HepG2 (cell line): ENCODE results near the gene KRT77. TPM values are rescaled to one million over a fixed set of nuclear protein-coding genes. Genes with fewer than 3 reads are reported as not detected.

ENCODE experiments used
- BORCS8-MEF2B ChIP-seq: sonication (generic); formaldehyde crosslinking; IDR thresholded peaks from 2 replicates; pipeline ENCODE4 v1.8.0; 2022; ENCODE audit warnings: mild to moderate bottlenecking, missing genetic modification reagents
- EHMT2 ChIP-seq: fragments of 200-600 bp; sonication (generic); IDR thresholded peaks from 2 replicates; pipeline ENCODE4 v1.7.0; 2017; ENCODE audit warnings: antibody characterized with exemption, low read depth, low read length, borderline replicate concordance
- ELF1 ChIP-seq: sonication (generic); formaldehyde crosslinking; IDR thresholded peaks from 2 replicates; pipeline ENCODE4 v1.4.0; 2020; ENCODE audit warnings: missing genetic modification reagents
- GATAD2A ChIP-seq: IDR thresholded peaks from 2 replicates; pipeline ENCODE4 v1.6.1; 2016
- HOXA5 ChIP-seq: sonication (generic); formaldehyde crosslinking; IDR thresholded peaks from 2 replicates; pipeline ENCODE4 v1.4.0; 2020; ENCODE audit warnings: missing genetic modification reagents
- KLF6 ChIP-seq: IDR thresholded peaks from 2 replicates; pipeline ENCODE4 v1.8.0; 2016; ENCODE audit warnings: missing biosample characterization, missing genetic modification reagents
- MEF2D ChIP-seq: sonication (generic); formaldehyde crosslinking; IDR thresholded peaks from 2 replicates; pipeline ENCODE4 v1.5.1; 2020; ENCODE audit warnings: mild to moderate bottlenecking, missing genetic modification reagents
- MEIS2 ChIP-seq: sonication (generic); formaldehyde crosslinking; IDR thresholded peaks from 2 replicates; pipeline ENCODE4 v1.9.0; 2021; ENCODE audit warnings: mild to moderate bottlenecking, missing genetic modification reagents
- PCBP1 ChIP-seq: fragments of 200-400 bp; formaldehyde crosslinking; IDR thresholded peaks from 2 replicates; pipeline ENCODE4 v1.6.1; 2017; ENCODE audit warnings: mild to moderate bottlenecking, low read depth, low read length, borderline replicate concordance
- POLR2AphosphoS5 ChIP-seq: IDR thresholded peaks from 2 replicates; pipeline ENCODE4 v1.6.1; 2012; ENCODE audit warnings: low read depth, low read length
- SOX13 ChIP-seq, 3 experiments: fragments of 450-650 bp in 1 of 3; sonication (generic) in 1 of 3; formaldehyde crosslinking in 1 of 3; IDR thresholded peaks in 2 of 3; conservative IDR thresholded peaks in 1 of 3; 2 replicates each; pipeline versions ENCODE4 v1.5.0 to v1.6.1; 2016 to 2020; ENCODE audit warnings: antibody characterized with exemption in 1 of 3, mild to moderate bottlenecking in 1 of 3, missing compliant biosample characterization in 1 of 3, missing genetic modification reagents in 1 of 3, moderate library complexity in 1 of 3
- ZFP36L1 ChIP-seq: sonication (generic); formaldehyde crosslinking; IDR thresholded peaks from 2 replicates; pipeline ENCODE4 v1.8.0; 2022; ENCODE audit warnings: mild to moderate bottlenecking, missing genetic modification reagents, moderate library complexity
- ZMAT3 ChIP-seq: sonication (generic); formaldehyde crosslinking; conservative IDR thresholded peaks from 2 replicates; pipeline ENCODE4 v1.7.0; 2021; ENCODE audit warnings: missing genetic modification reagents
- ZMYM4 ChIP-seq: sonication (generic); formaldehyde crosslinking; IDR thresholded peaks from 2 replicates; pipeline ENCODE4 v1.8.1; 2023; ENCODE audit warnings: mild to moderate bottlenecking, missing genetic modification reagents
- ZNF605 ChIP-seq: sonication (generic); formaldehyde crosslinking; IDR thresholded peaks from 2 replicates; pipeline ENCODE4 v1.8.0; 2022; ENCODE audit warnings: mild to moderate bottlenecking, missing genetic modification reagents
- polyA plus RNA-seq, 8 experiments: library from polyadenylated mRNA; depleted of rRNA in 3 of 8; stranded (reverse) in 7 of 8; unstranded in 1 of 8; fragments of >200 nt; fragmentation: Illumina TruSeq in 4 of 8; extraction: Trizol in 4 of 8; gene quantifications; 2 replicates each; pipeline versions ENCODE4 v1.2.1 to v1.2.3, GENCODE V29; 2011 to 2016; ENCODE audit warnings: low read depth in 4 of 8, missing spikeins in 1 of 8, mixed read lengths in 1 of 8; ENCODE audit not compliant: insufficient read depth in 1 of 8
- total RNA-seq, 5 experiments: library from RNA; depleted of rRNA; stranded (reverse); fragments of >200 nt; fragmentation: Illumina TruSeq; extraction: Trizol; gene quantifications; 2 replicates each; pipeline ENCODE4 v1.2.3, GENCODE V29; 2016; ENCODE audit warnings: low read depth in 1 of 5
- TF ChIP-seq, protein P1 (sequence below): sonication (generic); formaldehyde crosslinking; conservative IDR thresholded peaks from 2 replicates; pipeline ENCODE4 v1.4.0; 2020; ENCODE audit warnings: missing genetic modification reagents
- TF ChIP-seq, protein P2 (sequence below): sonication (generic); formaldehyde crosslinking; IDR thresholded peaks from 2 replicates; pipeline ENCODE4 v1.8.1; 2023; ENCODE audit warnings: missing genetic modification reagents, inconsistent platforms, borderline replicate concordance
- TF ChIP-seq, protein P3 (sequence below): sonication (generic); formaldehyde crosslinking; IDR thresholded peaks from 2 replicates; pipeline ENCODE4 v1.8.0; 2022; ENCODE audit warnings: missing genetic modification reagents, mild to moderate bottlenecking, inconsistent platforms, borderline replicate concordance
- TF ChIP-seq, protein P4 (sequence below): IDR thresholded peaks from 2 replicates; pipeline ENCODE4 v1.6.1; 2016
- TF ChIP-seq, protein P5 (sequence below): IDR thresholded peaks from 2 replicates; pipeline ENCODE4 v1.6.1; 2016; ENCODE audit warnings: low read depth

Gene KRT77
- total and polyA plus RNA-seq, 2 of the 13 experiments (the other 11 are each of a cell fraction or from before 2014, with no cell fraction given) = not detected

DNA sequence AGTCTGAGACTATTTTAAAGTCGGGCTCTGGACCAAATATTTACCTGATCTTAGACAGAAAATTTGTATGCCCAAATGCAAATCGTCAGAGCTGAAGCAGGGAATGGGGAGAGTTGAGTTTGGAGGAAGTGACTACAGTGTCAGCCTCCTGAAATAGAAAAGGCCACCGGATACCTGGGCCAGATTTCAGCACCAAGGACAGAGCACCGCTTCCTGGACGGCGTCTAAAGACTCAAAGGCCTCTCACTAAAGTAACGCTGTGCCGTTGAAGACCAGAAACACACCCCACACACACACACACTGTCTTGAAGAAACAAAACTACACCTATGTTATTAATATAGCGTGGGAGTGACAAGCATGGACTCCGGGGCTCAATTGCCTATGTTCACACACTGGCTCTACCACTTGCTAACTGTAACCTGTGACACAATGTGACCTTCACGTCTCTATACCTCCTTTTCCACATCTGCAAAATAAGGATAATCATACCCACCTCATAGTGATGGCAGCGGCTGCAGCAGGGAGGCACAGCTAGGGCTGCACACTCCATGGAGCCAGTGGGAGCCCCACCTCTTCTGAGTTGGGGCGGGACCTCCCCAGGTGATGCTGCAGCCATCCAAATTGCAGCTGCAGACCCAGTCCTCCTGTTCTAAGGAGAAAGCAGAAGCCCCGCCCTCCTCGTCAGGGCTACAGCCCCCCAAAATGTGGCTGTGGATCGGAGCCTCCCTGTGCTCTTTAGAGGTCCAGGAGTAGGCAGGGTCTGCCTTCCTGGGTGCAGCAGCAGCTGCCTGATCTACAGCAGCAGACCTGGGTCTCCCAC lies 38.3 kb upstream of the KRT77 start (continued):
- no peak for TF ChIP-seq SOX13 (IDR thresholded peaks at IDR 0.05)
- TF ChIP-seq SOX13 (CRISPR knock-in tag; conservative IDR thresholded peaks at IDR 0.05 in 1 of 2, IDR thresholded peaks at IDR 0.05 in 1 of 2) = 0 out of 4 replicates have a peak, but pooled peaks of 1 of the 2 experiments have one; percentile 8
- TF ChIP-seq, protein P1, sequence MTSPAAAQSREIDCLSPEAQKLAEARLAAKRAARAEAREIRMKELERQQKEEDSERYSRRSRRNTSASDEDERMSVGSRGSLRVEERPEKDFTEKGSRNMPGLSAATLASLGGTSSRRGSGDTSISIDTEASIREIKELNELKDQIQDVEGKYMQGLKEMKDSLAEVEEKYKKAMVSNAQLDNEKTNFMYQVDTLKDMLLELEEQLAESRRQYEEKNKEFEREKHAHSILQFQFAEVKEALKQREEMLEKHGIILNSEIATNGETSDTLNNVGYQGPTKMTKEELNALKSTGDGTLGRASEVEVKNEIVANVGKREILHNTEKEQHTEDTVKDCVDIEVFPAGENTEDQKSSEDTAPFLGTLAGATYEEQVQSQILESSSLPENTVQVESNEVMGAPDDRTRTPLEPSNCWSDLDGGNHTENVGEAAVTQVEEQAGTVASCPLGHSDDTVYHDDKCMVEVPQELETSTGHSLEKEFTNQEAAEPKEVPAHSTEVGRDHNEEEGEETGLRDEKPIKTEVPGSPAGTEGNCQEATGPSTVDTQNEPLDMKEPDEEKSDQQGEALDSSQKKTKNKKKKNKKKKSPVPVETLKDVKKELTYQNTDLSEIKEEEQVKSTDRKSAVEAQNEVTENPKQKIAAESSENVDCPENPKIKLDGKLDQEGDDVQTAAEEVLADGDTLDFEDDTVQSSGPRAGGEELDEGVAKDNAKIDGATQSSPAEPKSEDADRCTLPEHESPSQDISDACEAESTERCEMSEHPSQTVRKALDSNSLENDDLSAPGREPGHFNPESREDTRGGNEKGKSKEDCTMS (CRISPR knock-in tag) = peak; percentile 60; the same call in 1 of the 2 replicates
- TF ChIP-seq ZFP36L1 (CRISPR knock-in tag) = 0 out of 2 replicates have a peak, but pooled peaks have one; percentile 30
- TF ChIP-seq PCBP1 = no peak
- peak; percentile 56; the same call in 1 of the 2 replicates for TF ChIP-seq BORCS8-MEF2B
- 0 out of 2 replicates have a peak, but pooled peaks have one; percentile 22 for TF ChIP-seq GATAD2A (CRISPR knock-in tag)
- 0 out of 2 replicates have a peak, but pooled peaks have one; percentile 88 for TF ChIP-seq KLF6 (CRISPR knock-in tag)
- TF ChIP-seq MEF2D (CRISPR knock-in tag) = 0 out of 2 replicates have a peak, but pooled peaks have one; percentile 29
- TF ChIP-seq MEIS2 (CRISPR knock-in tag) = 0 out of 2 replicates have a peak, but pooled peaks have one; percentile 53
- TF ChIP-seq EHMT2 = peak; percentile 88; the same call in 1 of the 2 replicates
- TF ChIP-seq, protein P2, sequence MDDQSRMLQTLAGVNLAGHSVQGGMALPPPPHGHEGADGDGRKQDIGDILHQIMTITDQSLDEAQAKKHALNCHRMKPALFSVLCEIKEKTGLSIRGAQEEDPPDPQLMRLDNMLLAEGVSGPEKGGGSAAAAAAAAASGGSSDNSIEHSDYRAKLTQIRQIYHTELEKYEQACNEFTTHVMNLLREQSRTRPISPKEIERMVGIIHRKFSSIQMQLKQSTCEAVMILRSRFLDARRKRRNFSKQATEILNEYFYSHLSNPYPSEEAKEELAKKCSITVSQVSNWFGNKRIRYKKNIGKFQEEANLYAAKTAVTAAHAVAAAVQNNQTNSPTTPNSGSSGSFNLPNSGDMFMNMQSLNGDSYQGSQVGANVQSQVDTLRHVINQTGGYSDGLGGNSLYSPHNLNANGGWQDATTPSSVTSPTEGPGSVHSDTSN = peak; percentile 55; the same call in 1 of the 2 replicates
- TF ChIP-seq ZMYM4 (CRISPR knock-in tag) = peak; percentile 26; the same call in 1 of the 2 replicates
- TF ChIP-seq ZMAT3 (CRISPR knock-in tag) = no peak
- TF ChIP-seq, protein P3, sequence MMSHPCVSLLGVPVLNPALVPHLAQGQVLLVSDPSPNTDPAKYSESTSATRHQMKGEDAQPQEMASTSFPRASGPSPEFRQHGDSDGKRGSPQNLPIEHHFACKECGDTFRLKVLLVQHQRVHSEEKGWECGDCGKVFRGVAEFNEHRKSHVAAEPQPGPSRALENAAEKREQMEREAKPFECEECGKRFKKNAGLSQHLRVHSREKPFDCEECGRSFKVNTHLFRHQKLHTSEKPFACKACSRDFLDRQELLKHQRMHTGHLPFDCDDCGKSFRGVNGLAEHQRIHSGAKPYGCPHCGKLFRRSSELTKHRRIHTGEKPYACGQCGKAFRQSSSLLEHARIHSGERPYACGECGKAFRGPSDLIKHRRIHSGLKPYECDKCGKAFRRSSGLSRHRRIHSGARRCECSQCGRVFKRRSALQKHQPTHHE (CRISPR knock-in tag) = no peak
- peak; percentile 41; the same call in 1 of the 2 replicates for TF ChIP-seq ELF1 (CRISPR knock-in tag)
- peak; percentile 55; the same call in 1 of the 2 replicates for TF ChIP-seq ZNF605 (CRISPR knock-in tag)
- TF ChIP-seq, protein P4, sequence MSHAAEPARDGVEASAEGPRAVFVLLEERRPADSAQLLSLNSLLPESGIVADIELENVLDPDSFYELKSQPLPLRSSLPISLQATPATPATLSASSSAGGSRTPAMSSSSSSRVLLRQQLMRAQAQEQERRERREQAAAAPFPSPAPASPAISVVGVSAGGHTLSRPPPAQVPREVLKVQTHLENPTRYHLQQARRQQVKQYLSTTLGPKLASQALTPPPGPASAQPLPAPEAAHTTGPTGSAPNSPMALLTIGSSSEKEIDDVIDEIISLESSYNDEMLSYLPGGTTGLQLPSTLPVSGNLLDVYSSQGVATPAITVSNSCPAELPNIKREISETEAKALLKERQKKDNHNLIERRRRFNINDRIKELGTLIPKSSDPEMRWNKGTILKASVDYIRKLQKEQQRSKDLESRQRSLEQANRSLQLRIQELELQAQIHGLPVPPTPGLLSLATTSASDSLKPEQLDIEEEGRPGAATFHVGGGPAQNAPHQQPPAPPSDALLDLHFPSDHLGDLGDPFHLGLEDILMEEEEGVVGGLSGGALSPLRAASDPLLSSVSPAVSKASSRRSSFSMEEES (CRISPR knock-in tag) = peak; percentile 49; the same call in 1 of the 2 replicates
- TF ChIP-seq POLR2AphosphoS5 = no peak
- peak; percentile 70; the same call in 1 of the 2 replicates for TF ChIP-seq HOXA5
- TF ChIP-seq, protein P5, sequence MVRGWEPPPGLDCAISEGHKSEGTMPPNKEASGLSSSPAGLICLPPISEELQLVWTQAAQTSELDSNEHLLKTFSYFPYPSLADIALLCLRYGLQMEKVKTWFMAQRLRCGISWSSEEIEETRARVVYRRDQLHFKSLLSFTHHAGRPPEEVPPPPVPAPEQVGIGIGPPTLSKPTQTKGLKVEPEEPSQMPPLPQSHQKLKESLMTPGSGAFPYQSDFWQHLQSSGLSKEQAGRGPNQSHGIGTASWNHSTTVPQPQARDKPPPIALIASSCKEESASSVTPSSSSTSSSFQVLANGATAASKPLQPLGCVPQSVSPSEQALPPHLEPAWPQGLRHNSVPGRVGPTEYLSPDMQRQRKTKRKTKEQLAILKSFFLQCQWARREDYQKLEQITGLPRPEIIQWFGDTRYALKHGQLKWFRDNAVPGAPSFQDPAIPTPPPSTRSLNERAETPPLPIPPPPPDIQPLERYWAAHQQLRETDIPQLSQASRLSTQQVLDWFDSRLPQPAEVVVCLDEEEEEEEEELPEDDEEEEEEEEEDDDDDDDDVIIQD = no peak
